Ishikawa (cell line): ENCODE measurements around the gene TXNDC11.

Experiments
- EP300 ChIP-seq: IDR thresholded peaks from 2 replicates; pipeline ENCODE4 v1.6.1; 2012; ENCODE audit warnings: borderline replicate concordance
- RAD21 ChIP-seq: IDR thresholded peaks from 2 replicates; pipeline ENCODE4 v1.6.1; 2012; ENCODE audit warnings: low read depth
- TAF1 ChIP-seq: IDR thresholded peaks from 2 replicates; pipeline ENCODE4 v1.6.1; 2012; ENCODE audit warnings: low read depth, mild to moderate bottlenecking
- YY1 ChIP-seq: IDR thresholded peaks from 2 replicates; pipeline ENCODE4 v1.6.1; 2012; ENCODE audit warnings: low read depth

- no peak for TF ChIP-seq EP300
- no peak for TF ChIP-seq RAD21
- TF ChIP-seq TAF1 = no peak
- TF ChIP-seq YY1 = no peak
These were observed 106.9 kb downstream of the TXNDC11 start for GRCh38 chr16:11635679-11636171.
